GM19467 (cell line): ENCODE results near the gene MGAT5B.
"Not testable (repeated sequence)": the region's sequence is repeated elsewhere in the genome, so short reads cannot be mapped to it uniquely, and the experiment has no call there.

ENCODE experiments used
- ATAC-seq: cut with Tn5 transposase; IDR thresholded peaks from one replicate; pipeline ENCODE4 v1.9.1; 2021; ENCODE audit warnings: mild to moderate bottlenecking, moderate library complexity; ENCODE audit not compliant: unreplicated experiment

MGAT5B gene

GRCh38 chr17:76847031-76847430 is 21.2 kb upstream of the MGAT5B start:
- no peak for ATAC-seq

GRCh38 chr17:76848670-76849069 is 19.5 kb upstream of the MGAT5B start:
- ATAC-seq: no peak

- not testable (repeated sequence) for ATAC-seq
These were observed 19.0 kb upstream of the MGAT5B start for GRCh38 chr17:76849160-76849559.

GRCh38 chr17:76852843-76853242 is 15.4 kb upstream of the MGAT5B start:
- no peak for ATAC-seq

- no peak for ATAC-seq
These were observed 13.1 kb upstream of the MGAT5B start for GRCh38 chr17:76855105-76855504.

GRCh38 chr17:76862079-76862478 is 6.1 kb upstream of the MGAT5B start:
- ATAC-seq: no peak

- ATAC-seq: no peak
These were observed 5.7 kb upstream of the MGAT5B start for GRCh38 chr17:76862494-76862893.

GRCh38 chr17:76864024-76864423 is 4.2 kb upstream of the MGAT5B start:
- ATAC-seq: no peak

- no peak for ATAC-seq
These were observed 3.0 kb upstream of the MGAT5B start for GRCh38 chr17:76865174-76865573.

- ATAC-seq: no peak
These were observed 2.0 kb upstream of the MGAT5B start for GRCh38 chr17:76866203-76866602.

- ATAC-seq: no peak
These were observed 1.2 kb upstream of the MGAT5B start for GRCh38 chr17:76866774-76867577.

- no peak for ATAC-seq
These were observed 527 bp upstream of the MGAT5B start for GRCh38 chr17:76867578-76868175.

GRCh38 chr17:76868669-76869495 is 678 bp downstream of the MGAT5B start:
- peak; percentile 18 for ATAC-seq

- ATAC-seq: no peak
These were observed 1.5 kb downstream of the MGAT5B start for GRCh38 chr17:76869496-76870376.

- no peak for ATAC-seq
These were observed 2.1 kb downstream of the MGAT5B start for GRCh38 chr17:76870377-76870714.

GRCh38 chr17:76871668-76872067 is 3.5 kb downstream of the MGAT5B start:
- no peak for ATAC-seq

- no peak for ATAC-seq
These were observed 4.1 kb downstream of the MGAT5B start for GRCh38 chr17:76872221-76872873.

GRCh38 chr17:76872874-76873221 is 4.6 kb downstream of the MGAT5B start:
- no peak for ATAC-seq

- ATAC-seq: no peak
These were observed 5.7 kb downstream of the MGAT5B start for GRCh38 chr17:76873856-76874255.

- ATAC-seq: no peak
These were observed 9.2 kb downstream of the MGAT5B start for GRCh38 chr17:76877437-76877836.
